ENCODE measurements around the gene NTHL1.

The NTHL1 gene

GRCh38 chr16:2047330-2048115, at the start of gene NTHL1, which contains the start of gene TSC2:
Gene NTHL1 (minus strand): TSS chr16:2047834. CDS start chr16:2047823, 11 bp downstream.
Gene TSC2 (plus strand): TSS chr16:2047985. CDS start chr16:2048616, 631 bp downstream.
- DNase-seq: peak; percentile 92 to 97

DNA sequence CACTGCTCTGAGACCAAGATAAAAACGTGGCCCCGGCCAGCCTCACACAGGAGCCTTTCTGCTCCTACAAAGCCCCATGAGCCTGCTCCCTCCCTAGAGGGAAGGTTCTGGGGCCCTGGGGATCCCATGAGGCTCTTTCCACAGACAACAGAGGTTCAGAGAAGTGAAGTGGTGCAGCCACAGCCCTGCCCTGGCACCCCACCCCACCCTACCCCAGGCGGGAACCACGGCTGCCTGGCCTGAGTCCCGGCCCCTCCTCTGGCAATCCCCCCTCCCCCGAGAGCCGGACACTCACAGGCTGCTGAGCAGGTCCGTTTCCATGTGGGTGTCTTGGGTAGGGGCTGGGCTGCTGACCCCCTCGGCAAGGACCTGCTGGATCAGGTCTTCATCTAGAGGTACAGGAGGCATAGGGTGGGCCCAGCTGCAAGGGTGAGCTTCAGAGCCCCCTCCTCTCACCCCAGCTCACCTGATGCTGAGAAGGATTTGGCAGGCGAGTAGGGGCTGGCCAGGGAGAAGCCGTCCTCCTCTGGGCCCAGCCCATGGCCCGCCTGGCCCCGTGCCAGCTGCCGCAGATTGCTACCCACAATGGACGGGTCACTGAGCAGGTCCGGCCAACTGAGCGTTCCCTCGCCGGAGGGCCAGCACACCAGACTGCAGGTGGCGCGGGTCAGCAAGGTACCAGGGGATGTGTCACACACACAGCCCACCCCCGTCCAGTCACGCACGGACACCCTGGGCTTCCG, 49.4 kb upstream of the NTHL1 start:
- no peak for DNase-seq

GRCh38 chr16:2095918-2096582, 48.4 kb upstream of the NTHL1 start:
- DNase-seq: no peak

DNA sequence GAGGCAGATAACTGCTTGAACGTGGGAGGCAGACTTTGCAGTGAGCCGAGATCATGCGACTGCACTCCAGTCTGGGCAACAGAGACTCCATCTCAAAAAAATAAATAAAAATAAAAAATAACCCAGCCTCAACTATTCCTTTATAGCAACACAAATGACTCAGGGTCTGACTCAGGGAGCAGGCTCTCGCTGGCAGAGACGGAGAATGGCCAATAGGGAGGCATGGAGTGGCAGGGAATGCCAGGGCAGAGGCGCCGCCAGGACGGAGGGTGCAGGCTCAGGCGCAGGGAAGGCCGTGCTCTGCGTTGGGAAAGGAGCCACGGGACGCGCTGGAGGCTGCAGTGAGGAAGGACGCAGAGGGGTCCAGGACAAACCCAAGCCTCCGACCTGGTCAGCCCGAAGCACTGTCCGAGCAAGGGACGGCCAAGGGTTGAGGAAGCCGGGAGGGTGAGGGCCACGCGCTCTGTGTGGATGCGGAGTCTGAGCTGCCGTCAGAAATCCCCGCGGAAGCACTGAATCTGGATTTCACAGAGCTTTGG, 47.8 kb upstream of the NTHL1 start:
- no peak for DNase-seq

GRCh38 chr16:2093793-2094192, 46.2 kb upstream of the NTHL1 start:
- DNase-seq: no peak

DNA sequence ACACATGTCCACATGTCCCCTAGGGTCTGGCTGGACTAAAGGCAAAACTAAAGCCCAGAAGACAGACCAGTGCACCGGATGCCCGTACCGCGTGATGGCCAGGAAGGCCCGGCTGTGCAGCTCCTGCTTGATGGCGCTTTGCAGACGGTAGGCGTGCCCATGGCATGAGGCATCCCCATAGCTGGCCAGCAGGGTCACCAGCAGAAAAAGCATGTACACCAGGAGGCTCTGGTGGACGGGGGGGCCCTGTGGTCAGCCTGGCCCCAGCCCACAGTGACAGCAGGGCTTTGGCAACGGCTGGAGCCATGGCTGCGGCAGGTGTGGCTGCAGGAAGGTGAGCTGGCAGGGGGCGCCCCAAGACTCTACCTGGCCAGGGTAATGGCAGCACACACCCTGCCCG, 45.2 kb upstream of the NTHL1 start:
- DNase-seq: no peak

DNA sequence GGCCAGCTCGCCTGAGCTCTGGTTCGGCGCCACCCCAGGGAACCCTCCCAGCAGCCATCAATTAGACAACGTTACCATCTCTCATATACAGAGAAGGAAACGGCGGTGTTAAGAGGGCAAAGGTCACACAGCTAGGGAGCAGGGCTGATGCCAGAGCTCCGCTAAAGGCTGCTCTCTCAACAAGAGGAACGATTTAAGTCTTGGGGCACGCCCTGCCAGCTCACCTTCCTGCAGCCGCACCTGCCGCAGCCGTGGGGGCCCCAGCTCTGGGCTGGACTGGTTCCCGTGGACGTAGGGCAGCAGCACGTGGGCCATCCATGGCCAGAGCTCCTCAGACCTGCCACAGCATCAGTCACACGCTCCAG, 44.6 kb upstream of the NTHL1 start:
- no peak for DNase-seq

GRCh38 chr16:2091547-2092255, 44.1 kb upstream of the NTHL1 start:
- no peak for DNase-seq

DNA sequence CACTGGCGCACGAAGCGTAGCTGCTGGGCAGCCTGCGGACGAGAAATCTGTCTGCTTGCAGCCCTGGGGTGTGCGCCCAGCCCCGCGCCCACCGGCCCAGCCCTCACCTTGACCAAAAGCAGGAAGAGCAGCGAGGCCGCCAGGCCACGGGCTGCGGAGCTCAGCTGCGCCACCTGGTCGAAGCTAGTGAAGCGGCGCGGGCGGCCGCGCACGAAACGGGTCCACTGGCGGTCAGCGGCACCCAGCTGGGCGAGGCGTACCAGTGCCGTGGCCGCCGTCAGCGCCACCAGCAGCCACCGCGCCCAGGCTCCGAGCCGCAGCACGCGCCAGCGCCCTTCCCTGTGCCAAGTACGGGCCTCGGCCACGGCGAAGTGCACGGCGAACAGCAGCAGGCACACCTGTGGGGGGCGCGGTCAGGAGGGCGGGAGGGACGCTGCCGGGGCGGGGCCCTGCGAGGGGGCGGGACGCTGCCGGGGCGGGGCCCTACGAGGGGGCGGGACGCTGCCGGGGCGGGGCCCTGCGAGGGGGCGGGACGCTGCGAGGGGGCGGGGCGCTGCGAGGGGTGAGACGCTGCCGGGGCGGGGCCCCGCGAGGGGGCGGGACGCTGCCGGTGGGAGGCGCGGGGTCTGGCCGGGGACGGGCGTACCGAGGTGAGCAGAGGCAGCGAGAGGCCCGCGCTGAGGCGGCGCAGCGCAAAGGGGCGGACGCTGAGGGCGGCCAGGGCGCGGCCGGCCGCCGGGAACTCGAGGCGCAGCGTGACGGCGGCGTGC, 43.3 kb upstream of the NTHL1 start:
- no peak for DNase-seq

DNA sequence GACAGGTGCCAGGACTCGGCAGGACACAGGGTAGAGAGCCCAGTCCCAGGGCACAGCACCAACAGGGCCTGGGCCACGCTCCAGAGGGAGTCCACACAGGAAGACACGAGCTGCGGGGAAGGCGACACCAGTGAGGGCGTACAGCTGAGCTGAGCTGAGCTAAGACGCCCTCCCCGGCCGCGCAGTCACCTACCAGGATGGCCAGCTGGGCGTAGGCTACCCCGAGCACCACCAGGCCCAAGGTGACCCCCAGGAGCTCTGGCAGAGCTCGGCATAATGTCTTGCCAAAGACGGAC, 42.8 kb upstream of the NTHL1 start:
- no peak for DNase-seq

- DNase-seq: no peak
These were observed 42.3 kb upstream of the NTHL1 start for GRCh38 chr16:2089706-2090480.

GRCh38 chr16:2088759-2089358, 41.2 kb upstream of the NTHL1 start:
- DNase-seq: no peak

DNA sequence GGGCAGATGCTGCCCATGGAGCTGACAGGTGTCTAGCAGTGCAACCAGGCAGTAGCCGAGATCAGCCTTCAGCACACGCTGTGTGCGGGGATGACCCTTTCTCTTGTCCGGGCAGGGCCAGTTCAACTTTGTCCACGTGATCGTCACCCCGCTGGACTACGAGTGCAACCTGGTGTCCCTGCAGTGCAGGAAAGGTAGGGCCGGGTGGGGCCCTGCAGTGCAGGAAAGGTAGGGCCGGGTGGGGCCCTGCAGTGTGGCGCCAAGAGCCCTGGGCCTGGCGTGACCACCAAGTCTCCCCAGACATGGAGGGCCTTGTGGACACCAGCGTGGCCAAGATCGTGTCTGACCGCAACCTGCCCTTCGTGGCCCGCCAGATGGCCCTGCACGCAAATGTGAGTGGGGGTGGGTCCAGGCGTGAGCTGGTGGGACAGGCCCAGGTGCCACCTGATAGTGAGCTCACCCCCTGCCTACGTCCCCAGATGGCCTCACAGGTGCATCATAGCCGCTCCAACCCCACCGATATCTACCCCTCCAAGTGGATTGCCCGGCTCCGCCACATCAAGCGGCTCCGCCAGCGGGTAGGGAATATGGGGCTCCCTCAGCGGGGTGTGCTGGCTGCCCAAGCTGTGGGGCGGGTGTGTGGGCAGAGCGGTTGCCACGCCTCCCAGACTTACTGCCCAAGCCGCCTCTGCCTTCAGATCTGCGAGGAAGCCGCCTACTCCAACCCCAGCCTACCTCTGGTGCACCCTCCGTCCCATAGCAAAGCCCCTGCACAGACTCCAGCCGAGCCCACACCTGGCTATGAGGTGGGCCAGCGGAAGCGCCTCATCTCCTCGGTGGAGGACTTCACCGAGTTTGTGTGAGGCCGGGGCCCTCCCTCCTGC, 40.4 kb upstream of the NTHL1 start:
- DNase-seq: no peak

- DNase-seq: no peak
These were observed 39.4 kb upstream of the NTHL1 start for GRCh38 chr16:2086812-2087747.

DNA sequence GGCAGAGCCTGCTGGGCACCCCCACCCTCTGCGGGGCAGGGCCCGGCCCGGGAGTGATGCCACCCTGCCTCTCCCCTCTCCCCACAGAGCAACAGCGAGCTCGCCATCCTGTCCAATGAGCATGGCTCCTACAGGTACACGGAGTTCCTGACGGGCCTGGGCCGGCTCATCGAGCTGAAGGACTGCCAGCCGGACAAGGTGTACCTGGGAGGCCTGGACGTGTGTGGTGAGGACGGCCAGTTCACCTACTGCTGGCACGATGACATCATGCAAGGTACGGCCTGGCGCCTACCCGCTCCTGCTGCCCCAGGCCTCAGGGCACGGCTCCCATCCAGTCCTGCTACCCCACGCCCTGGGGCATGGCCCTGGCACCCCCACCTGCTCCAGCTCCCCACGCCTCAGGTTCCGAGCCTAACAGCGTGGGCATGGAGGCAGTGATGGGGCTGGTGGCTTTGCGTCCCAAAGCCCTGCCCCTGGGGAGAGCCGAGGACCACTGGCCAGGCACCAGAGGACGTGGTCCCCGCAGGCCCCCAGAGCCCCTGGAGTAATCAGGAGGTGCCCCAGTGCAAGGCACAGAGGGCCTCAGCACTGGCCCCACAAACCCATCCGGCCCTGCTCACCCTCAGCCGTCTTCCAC, 38.6 kb upstream of the NTHL1 start:
- DNase-seq: no peak

- no peak for DNase-seq
These were observed 38.0 kb upstream of the NTHL1 start for GRCh38 chr16:2085669-2086068.

- DNase-seq: no peak
These were observed 37.4 kb upstream of the NTHL1 start for GRCh38 chr16:2084895-2085625.
